OCI-LY3 (cell line): ENCODE results near the gene MICB.

ENCODE experiments used
- EZH2phosphoT487 ChIP-seq: fragments of 200-600 bp; shearing (Covaris generic); IDR thresholded peaks from 2 replicates; pipeline ENCODE4 v1.6.1; 2018; ENCODE audit warnings: antibody characterized with exemption, mixed run types, low read depth
- TF ChIP-seq, protein P1 (sequence below): fragments of 200-600, 300-600 bp; sonication (generic); IDR thresholded peaks from 2 replicates; pipeline ENCODE4 v1.5.1; 2014; ENCODE audit warnings: antibody characterized with exemption, low read length, low read depth

DNA sequence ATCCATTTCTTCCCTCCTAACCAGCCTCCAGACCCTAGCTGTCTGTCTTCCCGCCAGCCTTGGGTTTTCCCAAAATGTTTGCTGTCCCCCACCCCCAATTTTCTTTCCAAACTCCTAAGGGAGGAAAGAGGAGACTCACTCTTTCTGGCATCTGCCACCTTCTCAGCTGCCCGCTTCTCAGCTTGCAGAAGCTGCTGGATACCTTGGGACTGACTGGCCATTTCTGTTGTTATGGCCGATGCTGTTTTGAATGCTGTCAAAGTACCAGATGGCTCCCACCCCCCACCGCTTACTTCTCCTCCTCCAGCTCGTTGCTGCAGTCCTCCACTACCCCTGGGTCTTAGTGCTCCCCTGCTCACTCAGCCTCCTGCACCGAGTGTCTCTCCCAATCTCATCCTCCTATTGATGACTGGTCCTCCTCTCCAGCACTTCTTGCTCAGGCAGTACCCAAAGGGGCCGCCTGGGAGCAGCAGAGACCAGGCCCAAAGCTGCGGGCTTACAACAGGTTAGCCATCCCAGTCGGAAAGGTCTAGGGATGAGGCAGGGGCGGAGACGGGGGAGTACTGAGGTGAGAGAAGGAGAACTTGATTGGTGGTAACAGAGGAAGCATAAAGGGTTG is 48.5 kb downstream of the MICB start, which contains the start of gene ATP6V1G2:
- TF ChIP-seq, protein P1, sequence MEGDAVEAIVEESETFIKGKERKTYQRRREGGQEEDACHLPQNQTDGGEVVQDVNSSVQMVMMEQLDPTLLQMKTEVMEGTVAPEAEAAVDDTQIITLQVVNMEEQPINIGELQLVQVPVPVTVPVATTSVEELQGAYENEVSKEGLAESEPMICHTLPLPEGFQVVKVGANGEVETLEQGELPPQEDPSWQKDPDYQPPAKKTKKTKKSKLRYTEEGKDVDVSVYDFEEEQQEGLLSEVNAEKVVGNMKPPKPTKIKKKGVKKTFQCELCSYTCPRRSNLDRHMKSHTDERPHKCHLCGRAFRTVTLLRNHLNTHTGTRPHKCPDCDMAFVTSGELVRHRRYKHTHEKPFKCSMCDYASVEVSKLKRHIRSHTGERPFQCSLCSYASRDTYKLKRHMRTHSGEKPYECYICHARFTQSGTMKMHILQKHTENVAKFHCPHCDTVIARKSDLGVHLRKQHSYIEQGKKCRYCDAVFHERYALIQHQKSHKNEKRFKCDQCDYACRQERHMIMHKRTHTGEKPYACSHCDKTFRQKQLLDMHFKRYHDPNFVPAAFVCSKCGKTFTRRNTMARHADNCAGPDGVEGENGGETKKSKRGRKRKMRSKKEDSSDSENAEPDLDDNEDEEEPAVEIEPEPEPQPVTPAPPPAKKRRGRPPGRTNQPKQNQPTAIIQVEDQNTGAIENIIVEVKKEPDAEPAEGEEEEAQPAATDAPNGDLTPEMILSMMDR, result peak; percentile 93
- TF ChIP-seq EZH2phosphoT487, result no peak
